Measurements from ENCODE around the gene GLB1L3. TPM values are rescaled to one million over a fixed set of nuclear protein-coding genes. Genes with fewer than 3 reads are reported as not detected.
"Not testable (repeated sequence)": the region's sequence is repeated elsewhere in the genome, so short reads cannot be mapped to it uniquely, and the experiment has no call there.

Gene GLB1L3
- total and polyA plus RNA-seq, 2 of the 4 experiments (the other 2 are of a cell fraction): not detected

GRCh38 chr11:134281635-134282034 is 5.5 kb downstream of the GLB1L3 start:
- POLR2A ChIA-PET (ENCODE audit: unreplicated experiment); H4K8ac ChIP-seq (ENCODE audit: low read depth in 2 of 2, low read length in 2 of 2); H2AFZ ChIP-seq (replicated peaks; ENCODE audit: low read length, poor library complexity); ATAC-seq (ENCODE audit: low read depth); H3K79me1 ChIP-seq (ENCODE audit: low read depth in 1 of 2, low read length in 2 of 2); CTCF ChIA-PET; H3K9me1 ChIP-seq (ENCODE audit: insufficient read depth, low read length); H3K9ac ChIP-seq (ENCODE audit: low read depth, low read length); H3K4me1 ChIP-seq (ENCODE audit: control insufficient read depth, insufficient read depth, low read length); H3K36me3 ChIP-seq (ENCODE audit: control insufficient read depth, insufficient read depth, low read length); H3K56ac ChIP-seq (ENCODE audit: extremely low read depth, insufficient read depth, low read length); H2BK15ac ChIP-seq (ENCODE audit: low read depth, low read length); H4K20me1 ChIP-seq (ENCODE audit: insufficient read depth, low read length); H2BK120ac ChIP-seq (ENCODE audit: low read depth, low read length); H2AK9ac ChIP-seq (replicated peaks; ENCODE audit: low read depth, low read length, poor library complexity); in situ Hi-C loops (cut with MboI; ENCODE audit: low sequenced_read_pairs); H3K18ac ChIP-seq (ENCODE audit: low read depth, low read length); H3K4me3 ChIP-seq (ENCODE audit: insufficient read depth, low read depth, low read length); DNase-seq; H3K9me3 ChIP-seq (ENCODE audit: control insufficient read depth, insufficient read depth, low read length); H3K14ac ChIP-seq (replicated peaks; ENCODE audit: low read depth, low read length); H4K91ac ChIP-seq (ENCODE audit: insufficient read depth, low read depth, low read length); H3K23ac ChIP-seq (ENCODE audit: low read depth, low read length); H2BK5ac ChIP-seq (ENCODE audit: low read depth, low read length, poor library complexity, severe bottlenecking); BruUV-seq (replicated peaks); intact Hi-C loops (cut with micrococcal nuclease); H3K4ac ChIP-seq (ENCODE audit: low read depth, low read length); H2BK20ac ChIP-seq (ENCODE audit: low read depth, low read length); H3K4me2 ChIP-seq (ENCODE audit: low read depth, low read length); H2AK5ac ChIP-seq (ENCODE audit: low read depth, low read length); H3K27ac ChIP-seq (ENCODE audit: insufficient read depth, low read length); dilution Hi-C loops (cut with HindIII; ENCODE audit: low sequenced_read_pairs, unreplicated experiment); H4K5ac ChIP-seq (ENCODE audit: low read depth, low read length): not testable (repeated sequence)
- WGBS, 2 experiments (ENCODE audit: extremely low coverage in 2 of 2, insufficient read length in 1 of 2): 80% methylated on average over 1 of the region's 17 CpGs; no CpG with 5 or more reads in 1 of the 2 experiments
- peaks cover 22% of the 10 kb centered on the region for H3K27me3 ChIP-seq (ENCODE audit: control insufficient read depth, insufficient read depth, low read length)

Data from IMR-90 (cell line).